UCSD-AML1 (cell line): Measurements from ENCODE around the gene TCEAL2.
"Not testable (repeated sequence)": the region's sequence is repeated elsewhere in the genome, so short reads cannot be mapped to it uniquely, and the experiment has no call there.

ENCODE experiments used
- DNase-seq: peaks from one replicate; lab custom pipeline; 2025; ENCODE audit not compliant: unreplicated experiment; lab: John Stamatoyannopoulos, UW

Gene TCEAL2

DNA sequence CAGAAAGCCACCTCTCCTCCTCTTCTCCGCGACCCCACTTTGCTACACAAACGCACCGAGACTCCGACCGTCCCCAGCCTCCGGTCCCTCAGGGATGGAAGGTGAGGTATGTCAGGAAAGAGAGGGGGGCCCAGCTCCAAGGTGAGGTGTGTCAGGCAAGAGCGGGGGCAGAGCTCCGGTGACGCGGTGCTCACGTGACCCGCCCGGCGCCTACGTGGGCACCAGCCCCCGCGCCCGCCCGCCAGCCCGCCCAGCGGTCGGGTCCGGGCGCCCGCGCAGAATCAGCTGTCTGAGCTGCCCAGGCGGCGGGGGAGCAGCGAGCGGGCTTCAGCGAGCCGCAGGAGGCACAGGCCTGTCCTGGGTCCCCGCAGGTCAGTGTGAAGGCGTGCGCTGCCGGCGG is at the start of gene TCEAL2:
Gene TCEAL2 (plus strand): TSS at position 244 of the 400 bp plus-strand sequence. CDS start 1,152 bp downstream, outside the sequence.
- DNase-seq, result not testable (repeated sequence)

DNA sequence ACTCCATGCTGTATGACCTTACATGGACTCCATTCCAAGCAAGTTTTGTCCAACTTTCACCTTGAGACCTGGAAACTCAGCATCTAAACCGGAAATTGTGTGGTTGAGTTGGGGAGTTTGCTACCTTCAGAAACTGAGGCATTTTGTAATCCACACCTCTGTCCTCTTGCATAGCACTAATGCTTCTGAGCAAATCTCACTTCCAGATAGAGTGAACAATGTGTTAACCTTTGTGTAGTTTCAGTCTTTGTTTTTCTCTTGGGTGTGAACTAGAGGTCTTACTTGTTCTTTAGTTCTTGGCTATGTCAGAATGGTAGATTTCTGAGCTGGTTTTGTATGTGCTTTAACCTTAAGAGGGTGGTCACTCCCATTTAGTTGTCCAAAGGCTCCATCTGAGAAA is 48.1 kb upstream of the TCEAL2 start:
- DNase-seq, result no peak

DNA sequence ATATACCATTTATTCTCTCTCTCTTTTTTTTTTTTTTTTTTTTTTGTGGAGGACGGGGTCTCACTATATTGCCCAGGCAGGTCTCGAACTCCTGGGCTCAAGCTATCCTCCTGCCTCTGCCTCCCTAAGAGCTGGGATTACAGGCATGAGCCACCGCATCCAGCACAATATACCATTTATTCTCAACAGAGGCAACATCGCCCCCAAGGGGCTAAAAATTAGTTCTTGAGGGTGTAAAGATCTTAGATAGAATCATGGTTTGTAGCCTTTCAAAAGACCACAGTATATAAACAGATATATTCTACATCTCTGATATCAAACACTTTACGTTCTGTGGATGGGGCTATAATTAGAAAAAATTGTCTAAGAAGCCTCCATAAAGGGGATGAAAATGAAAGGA is 39.8 kb upstream of the TCEAL2 start:
- no peak for DNase-seq

- no peak for DNase-seq
Observed at GRCh38 chrX:102113367-102113766, 12.1 kb upstream of the TCEAL2 start.

GRCh38 chrX:102115748-102116147 is 9.7 kb upstream of the TCEAL2 start:
- no peak for DNase-seq

DNA sequence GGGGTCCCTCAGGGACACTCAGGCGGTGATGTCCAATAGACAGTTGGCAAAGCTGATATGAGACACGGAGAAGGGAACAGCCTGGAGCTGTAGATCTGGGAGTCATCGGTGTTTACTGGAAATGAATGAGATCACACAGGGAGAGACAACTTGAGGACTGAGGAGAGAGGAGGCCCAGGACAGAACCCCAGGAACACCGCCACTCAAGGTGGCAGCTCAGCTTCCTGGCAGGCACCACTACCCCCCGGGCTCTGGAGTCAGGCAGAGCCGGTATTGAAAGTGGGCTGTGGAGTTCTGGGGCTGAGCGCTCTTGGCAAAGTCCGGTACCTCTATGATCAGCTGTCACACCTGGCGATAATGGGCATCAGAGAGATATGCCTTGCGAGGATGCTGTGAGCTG is 465 bp upstream of the TCEAL2 start:
- not testable (repeated sequence) for DNase-seq

DNA sequence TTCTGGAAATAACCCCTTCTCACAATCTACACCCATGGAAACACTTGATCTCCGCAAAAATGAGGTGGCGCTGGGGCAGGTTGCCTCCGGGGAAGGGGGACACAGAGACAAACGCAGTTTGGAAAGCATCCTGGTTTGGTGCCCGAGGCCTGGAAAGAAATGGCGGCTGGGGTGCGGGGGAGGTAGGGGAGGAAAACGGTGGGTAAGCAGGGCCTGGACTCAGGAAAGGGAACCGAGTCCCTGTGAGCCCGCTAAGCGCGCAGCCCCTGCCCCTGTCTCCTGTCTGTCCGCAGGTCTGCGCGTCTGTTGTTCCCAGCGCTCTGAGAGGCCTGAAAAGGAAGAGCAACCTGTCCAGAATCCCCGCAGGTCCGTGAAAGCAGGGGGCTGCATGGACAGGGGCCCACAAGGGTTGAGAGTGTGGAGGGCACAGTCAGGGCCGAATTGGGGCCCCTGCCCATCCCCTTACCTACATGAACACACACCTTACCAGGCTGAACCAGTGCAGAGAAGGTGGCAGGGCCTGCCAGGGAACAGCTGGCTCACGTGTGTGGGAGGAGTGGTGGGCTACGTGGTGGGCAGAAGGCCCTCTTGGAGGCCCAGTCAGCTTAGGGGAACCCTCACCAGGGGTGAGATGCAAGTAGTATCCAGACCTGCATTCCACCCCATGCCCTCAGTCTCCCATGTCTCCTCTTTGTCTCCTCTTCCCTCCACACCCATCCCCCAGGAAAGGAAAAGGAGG is 770 bp downstream of the TCEAL2 start:
- not testable (repeated sequence) for DNase-seq

DNA sequence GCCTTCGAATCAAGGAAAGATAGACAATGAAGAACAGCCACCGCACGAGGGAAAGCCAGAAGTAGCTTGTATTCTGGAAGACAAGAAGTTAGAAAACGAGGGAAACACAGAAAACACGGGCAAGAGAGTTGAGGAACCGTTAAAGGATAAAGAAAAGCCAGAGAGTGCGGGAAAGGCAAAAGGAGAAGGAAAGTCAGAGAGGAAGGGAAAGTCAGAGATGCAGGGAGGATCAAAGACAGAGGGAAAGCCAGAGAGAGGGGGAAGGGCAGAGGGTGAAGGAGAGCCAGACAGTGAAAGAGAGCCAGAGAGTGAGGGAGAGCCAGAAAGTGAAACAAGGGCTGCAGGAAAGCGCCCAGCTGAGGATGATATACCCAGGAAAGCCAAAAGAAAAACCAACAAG is 1.4 kb downstream of the TCEAL2 start:
- DNase-seq, result no peak

DNA sequence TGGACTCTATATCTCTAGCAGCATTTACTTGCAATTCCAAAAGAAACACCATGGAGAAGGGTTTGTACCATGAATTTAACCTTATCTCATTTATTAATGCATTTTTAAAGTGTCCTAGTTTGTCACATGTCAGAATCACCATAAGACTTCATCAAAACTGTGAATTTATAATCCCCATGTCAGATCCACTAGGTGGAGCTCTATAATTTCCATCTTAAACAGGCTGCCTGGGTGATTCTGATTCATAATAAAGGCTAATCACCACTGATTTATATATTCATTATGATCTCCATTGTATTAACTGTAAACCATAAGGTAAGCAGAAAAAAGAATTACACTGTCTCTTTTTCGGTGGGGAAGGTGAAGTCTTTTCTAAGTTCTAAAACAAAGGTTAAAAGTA is 4.0 kb downstream of the TCEAL2 start:
- no peak for DNase-seq

GRCh38 chrX:102138064-102138463 is 12.6 kb downstream of the TCEAL2 start:
- no peak for DNase-seq

DNA sequence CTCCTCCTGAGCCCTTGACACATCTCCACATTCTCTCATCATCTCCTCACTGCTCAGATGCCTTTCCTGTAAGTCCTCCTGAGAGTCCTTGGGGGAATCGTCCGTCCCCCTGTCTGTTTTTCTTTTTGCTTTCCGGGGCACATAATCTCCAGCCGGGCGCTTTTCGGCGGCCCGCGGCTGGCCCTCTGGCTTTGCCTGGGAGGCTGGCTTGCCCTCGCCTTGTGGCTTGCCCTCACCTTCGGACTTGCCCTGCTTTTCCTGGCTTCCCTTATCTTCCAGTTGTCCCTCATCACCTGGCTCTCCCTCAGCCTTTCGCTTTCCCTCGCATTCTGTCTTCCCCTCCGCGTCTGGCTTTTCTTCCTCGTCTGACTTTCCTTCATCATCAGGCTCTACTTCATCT is 15.4 kb downstream of the TCEAL2 start:
- DNase-seq, result not testable (repeated sequence)

DNA sequence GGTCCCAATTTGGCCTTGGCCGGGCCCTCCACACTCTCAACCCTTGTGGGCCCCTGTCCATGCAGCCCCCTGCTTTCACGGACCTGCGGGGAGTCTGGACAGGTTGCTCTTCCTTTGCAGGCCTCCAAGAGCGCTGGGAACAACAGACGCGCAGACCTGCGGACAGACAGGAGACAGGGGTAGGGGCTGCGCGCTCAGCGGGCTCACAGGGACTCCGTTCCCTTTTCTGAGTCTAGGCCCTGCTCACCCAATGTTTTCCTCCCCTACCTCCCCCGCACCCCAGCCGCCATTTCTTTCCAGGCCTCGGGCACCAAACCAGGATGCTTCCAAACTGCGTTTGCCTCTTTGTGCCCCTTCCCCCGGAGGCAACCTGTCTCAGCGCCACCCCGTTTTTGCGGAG is 16.2 kb downstream of the TCEAL2 start:
- DNase-seq, result not testable (repeated sequence)

DNA sequence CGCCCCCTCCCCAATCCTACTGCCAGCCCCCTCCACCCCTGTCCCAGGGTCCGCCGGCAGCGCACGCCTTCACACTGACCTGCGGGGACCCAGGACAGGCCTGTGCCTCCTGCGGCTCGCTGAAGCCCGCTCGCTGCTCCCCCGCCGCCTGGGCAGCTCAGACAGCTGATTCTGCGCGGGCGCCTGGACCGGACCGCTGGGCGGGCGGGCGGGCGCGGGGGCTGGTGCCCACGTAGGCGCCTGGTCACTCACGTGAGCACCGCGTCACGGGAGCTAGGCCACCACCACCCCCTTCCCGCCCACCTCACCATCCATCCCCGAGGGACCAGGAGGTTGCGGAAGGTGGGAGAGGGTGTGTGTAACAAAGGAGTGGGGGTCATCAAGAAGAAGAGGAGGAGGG is 16.8 kb downstream of the TCEAL2 start, which contains the start of gene TCEAL6:
Gene TCEAL6 (minus strand): TSS at position 208 of the 400 bp plus-strand sequence.
- DNase-seq, result not testable (repeated sequence)

GRCh38 chrX:102154218-102154860 is 28.9 kb downstream of the TCEAL2 start:
- DNase-seq, result no peak

DNA sequence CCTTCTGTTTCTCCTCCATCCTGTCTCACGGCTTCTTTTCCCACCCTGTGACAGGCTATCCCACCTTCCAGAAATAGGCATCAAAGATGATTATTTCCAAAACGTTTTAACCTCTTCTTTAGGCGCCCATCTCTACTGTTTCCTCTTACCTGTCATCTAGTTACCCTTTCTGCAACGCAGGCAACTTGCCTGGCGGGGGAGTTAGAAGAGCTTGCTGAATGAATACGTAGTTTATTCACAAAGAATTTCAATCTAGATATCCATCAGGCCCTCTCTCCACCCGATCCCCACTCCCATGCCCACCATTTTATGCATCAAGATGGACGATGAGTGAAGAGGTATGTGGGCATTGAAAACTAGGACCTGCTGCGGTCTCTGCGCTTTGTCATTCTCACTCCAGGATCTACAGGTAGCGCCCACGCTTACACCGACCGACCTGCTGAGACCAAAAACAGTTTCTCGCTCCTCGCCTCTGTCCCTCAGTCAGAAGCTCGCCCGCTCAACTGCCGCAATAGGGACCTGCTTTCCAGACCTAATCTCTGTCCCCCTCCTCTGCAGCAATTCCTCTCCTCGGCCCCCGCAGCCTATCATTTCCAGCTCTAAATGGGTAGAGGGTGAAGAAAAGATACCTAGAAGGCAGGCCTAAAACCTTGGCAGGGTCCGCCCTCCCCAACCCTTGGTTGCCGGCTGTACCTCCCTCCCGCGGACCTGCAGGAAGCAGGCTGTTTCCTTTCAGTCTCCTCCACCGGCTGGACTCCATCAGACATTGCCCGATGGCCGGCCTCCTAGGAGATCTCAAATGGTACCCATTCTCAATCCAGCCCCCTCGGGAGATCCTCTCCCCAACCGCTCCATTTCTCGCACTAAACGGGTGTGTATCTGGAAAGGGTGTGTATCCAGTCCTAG is 29.7 kb downstream of the TCEAL2 start:
- DNase-seq, result no peak

- DNase-seq, result no peak
Observed at GRCh38 chrX:102155806-102156179, 30.3 kb downstream of the TCEAL2 start, which contains the start of gene BEX5. TSS of gene BEX5 (minus strand) at chrX:102155977. CDS start at chrX:102154265, 1,712 bp downstream.
